Measurements from ENCODE around the gene NPTN. TPM values are rescaled to one million over a fixed set of nuclear protein-coding genes. Genes with fewer than 3 reads are reported as not detected.
"Not testable (repeated sequence)": the region's sequence is repeated elsewhere in the genome, so short reads cannot be mapped to it uniquely, and the experiment has no call there.

Gene NPTN
- polyA plus RNA-seq, 1 donor = 327 TPM

- Histone ChIP-seq H3K36me3 (ENCODE audit: control insufficient read depth, insufficient read depth, low read length) (peaks cover 42% of the 10 kb centered on the region), H3K27me3 (ENCODE audit: control insufficient read depth, insufficient read depth, low read length) (no peaks in the 10 kb centered on the region), H3K27ac (ENCODE audit: low read length) (no peak overlapping the region), H3K4me3 (ENCODE audit: low read length) (no peak overlapping the region), H3K4me1 (ENCODE audit: control insufficient read depth, insufficient read depth, low read length) (no peaks in the 10 kb centered on the region), H3K9me3 (ENCODE audit: control insufficient read depth, low read depth, low read length) (no peaks in the 10 kb centered on the region)
- WGBS (ENCODE audit: insufficient coverage, low lambda C conversion rate) = no CpG with 5 or more reads among the region's 4 CpGs
- no peak for DNase-seq
Observed at GRCh38 chr15:73555080-73555479, 78.1 kb downstream of the NPTN start.

- no peaks in the 10 kb centered on the region for H3K27me3 ChIP-seq (ENCODE audit: control insufficient read depth, insufficient read depth, low read length)
- H3K4me1 ChIP-seq (ENCODE audit: control insufficient read depth, insufficient read depth, low read length) = no peaks in the 10 kb centered on the region
- H3K4me3 ChIP-seq (ENCODE audit: low read length) = no peak overlapping the region
- H3K36me3 ChIP-seq (ENCODE audit: control insufficient read depth, insufficient read depth, low read length) = peaks cover 5% of the 10 kb centered on the region
- no peak overlapping the region for H3K27ac ChIP-seq (ENCODE audit: low read length)
- H3K9me3 ChIP-seq (ENCODE audit: control insufficient read depth, low read depth, low read length) = no peaks in the 10 kb centered on the region
- no peak for DNase-seq
Observed at GRCh38 chr15:73550190-73550589, 83.0 kb downstream of the NPTN start.

GRCh38 chr15:73548925-73549324 lies 84.3 kb downstream of the NPTN start:
- H3K36me3 ChIP-seq (ENCODE audit: control insufficient read depth, insufficient read depth, low read length) = not testable (repeated sequence)

DNA sequence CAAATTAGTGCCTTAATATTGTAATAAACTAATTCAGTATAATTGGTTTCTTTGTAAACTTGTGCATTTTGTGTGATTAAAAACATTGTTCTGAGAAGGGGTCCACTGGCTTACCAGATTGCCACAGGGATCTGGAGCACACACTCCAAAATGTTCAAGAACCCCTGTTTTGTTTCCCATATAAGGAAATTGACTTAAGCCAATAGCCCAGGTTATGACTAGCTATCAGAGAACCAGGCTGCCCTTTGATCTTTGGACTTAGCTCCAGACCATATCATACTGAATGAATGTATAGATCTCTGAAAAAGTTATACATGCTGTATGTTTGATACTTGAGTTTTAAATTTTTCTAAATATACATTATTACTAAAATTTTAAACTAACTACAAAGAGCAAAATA lies 91.7 kb downstream of the NPTN start:
- peak; percentile 20 to 77 for DNase-seq
- no peaks in the 10 kb centered on the region for H3K27me3 ChIP-seq (ENCODE audit: control insufficient read depth, insufficient read depth, low read length)
- H3K9me3 ChIP-seq (ENCODE audit: control insufficient read depth, low read depth, low read length) = no peaks in the 10 kb centered on the region
- H3K36me3 ChIP-seq (ENCODE audit: control insufficient read depth, insufficient read depth, low read length) = no peaks in the 10 kb centered on the region
- H3K4me3 ChIP-seq (ENCODE audit: low read length) = no peak overlapping the region
- H3K27ac ChIP-seq (ENCODE audit: low read length) = no peak overlapping the region
- H3K4me1 ChIP-seq (ENCODE audit: control insufficient read depth, insufficient read depth, low read length) = peaks cover 11% of the 10 kb centered on the region

More at GRCh38 chr15:73548925-73549324, 84.3 kb downstream of the NPTN start:
- H3K4me1 ChIP-seq (ENCODE audit: control insufficient read depth, insufficient read depth, low read length); DNase-seq; H3K9me3 ChIP-seq (ENCODE audit: control insufficient read depth, low read depth, low read length); H3K27me3 ChIP-seq (ENCODE audit: control insufficient read depth, insufficient read depth, low read length); H3K4me3 ChIP-seq (ENCODE audit: low read length); H3K27ac ChIP-seq (ENCODE audit: low read length): not testable (repeated sequence)
- 93% methylated on average over 3 of the region's 3 CpGs for WGBS (ENCODE audit: insufficient coverage, low lambda C conversion rate)

DNA sequence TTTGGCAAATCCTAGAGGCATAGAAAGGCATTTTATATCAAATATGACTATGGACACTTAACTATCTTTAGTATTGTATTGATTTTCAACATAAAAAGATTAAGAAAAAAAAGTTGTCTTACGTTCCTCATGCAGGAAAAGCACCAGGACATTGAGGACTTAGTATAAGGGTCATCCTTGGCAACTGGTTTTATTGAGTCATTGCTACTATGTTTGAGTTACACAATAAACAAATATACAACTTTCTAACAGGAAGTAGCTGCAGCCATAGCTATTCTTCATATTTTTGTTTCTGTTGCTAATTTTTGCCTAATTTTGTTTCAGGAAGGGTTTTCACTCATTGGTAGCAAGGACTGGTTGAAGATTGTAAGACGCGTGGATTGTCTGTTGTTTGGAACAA lies 93.0 kb downstream of the NPTN start:
- WGBS (ENCODE audit: insufficient coverage, low lambda C conversion rate) = 100% methylated on average over 2 of the region's 3 CpGs
- DNase-seq = no peak
- H3K9me3 ChIP-seq (ENCODE audit: control insufficient read depth, low read depth, low read length) = no peaks in the 10 kb centered on the region
- no peaks in the 10 kb centered on the region for H3K27me3 ChIP-seq (ENCODE audit: control insufficient read depth, insufficient read depth, low read length)
- H3K27ac ChIP-seq (ENCODE audit: low read length) = no peak overlapping the region
- H3K4me3 ChIP-seq (ENCODE audit: low read length) = no peak overlapping the region
- H3K36me3 ChIP-seq (ENCODE audit: control insufficient read depth, insufficient read depth, low read length) = no peaks in the 10 kb centered on the region
- H3K4me1 ChIP-seq (ENCODE audit: control insufficient read depth, insufficient read depth, low read length) = peaks cover 11% of the 10 kb centered on the region

- no peak overlapping the region for H3K27ac ChIP-seq (ENCODE audit: low read length)
- H3K4me3 ChIP-seq (ENCODE audit: low read length) = no peak overlapping the region
- no peaks in the 10 kb centered on the region for H3K36me3 ChIP-seq (ENCODE audit: control insufficient read depth, insufficient read depth, low read length)
- DNase-seq = peak in 1 of 2 donors; percentile 42
- H3K9me3 ChIP-seq (ENCODE audit: control insufficient read depth, low read depth, low read length) = no peaks in the 10 kb centered on the region
- 88% methylated on average over 1 of the region's 9 CpGs for WGBS (ENCODE audit: insufficient coverage, low lambda C conversion rate)
- H3K4me1 ChIP-seq (ENCODE audit: control insufficient read depth, insufficient read depth, low read length) = peaks cover 11% of the 10 kb centered on the region
- no peaks in the 10 kb centered on the region for H3K27me3 ChIP-seq (ENCODE audit: control insufficient read depth, insufficient read depth, low read length)
Observed at GRCh38 chr15:73539212-73540128, 93.7 kb downstream of the NPTN start.

GRCh38 chr15:73538563-73539211 lies 94.5 kb downstream of the NPTN start:
- no peaks in the 10 kb centered on the region for H3K9me3 ChIP-seq (ENCODE audit: control insufficient read depth, low read depth, low read length)
- WGBS (ENCODE audit: insufficient coverage, low lambda C conversion rate) = no CpG with 5 or more reads among the region's 10 CpGs
- no peaks in the 10 kb centered on the region for H3K27me3 ChIP-seq (ENCODE audit: control insufficient read depth, insufficient read depth, low read length)
- no peaks in the 10 kb centered on the region for H3K36me3 ChIP-seq (ENCODE audit: control insufficient read depth, insufficient read depth, low read length)
- DNase-seq = no peak
- H3K27ac ChIP-seq (ENCODE audit: low read length) = no peak overlapping the region
- peaks cover 11% of the 10 kb centered on the region for H3K4me1 ChIP-seq (ENCODE audit: control insufficient read depth, insufficient read depth, low read length)
- no peak overlapping the region for H3K4me3 ChIP-seq (ENCODE audit: low read length)

GRCh38 chr15:73538123-73538522 lies 95.1 kb downstream of the NPTN start:
- H3K4me1 ChIP-seq (ENCODE audit: control insufficient read depth, insufficient read depth, low read length) = peaks cover 11% of the 10 kb centered on the region
- H3K27ac ChIP-seq (ENCODE audit: low read length) = no peak overlapping the region
- no CpG with 5 or more reads among the region's 2 CpGs for WGBS (ENCODE audit: insufficient coverage, low lambda C conversion rate)
- no peaks in the 10 kb centered on the region for H3K36me3 ChIP-seq (ENCODE audit: control insufficient read depth, insufficient read depth, low read length)
- no peak overlapping the region for H3K4me3 ChIP-seq (ENCODE audit: low read length)
- DNase-seq = no peak
- H3K9me3 ChIP-seq (ENCODE audit: control insufficient read depth, low read depth, low read length) = no peaks in the 10 kb centered on the region
- H3K27me3 ChIP-seq (ENCODE audit: control insufficient read depth, insufficient read depth, low read length) = no peaks in the 10 kb centered on the region

DNA sequence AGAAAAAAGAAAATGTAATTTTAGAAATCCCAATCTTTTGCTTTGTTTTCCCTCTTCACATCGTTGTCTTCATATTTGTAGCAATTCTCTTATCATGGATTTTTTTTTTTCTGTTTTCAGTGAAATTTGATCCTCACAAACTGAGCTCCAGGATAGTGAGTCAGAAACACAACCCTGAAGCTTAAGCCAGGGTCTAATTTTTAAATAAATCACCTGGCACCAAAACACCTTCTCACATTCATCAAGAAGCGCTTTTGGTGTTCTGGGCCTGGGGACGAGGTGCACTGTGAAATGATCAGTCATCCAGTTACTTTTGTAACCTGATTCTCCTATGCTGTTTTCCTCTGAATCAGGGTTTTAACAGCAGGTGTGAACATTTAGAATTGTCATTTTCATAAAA lies 102.5 kb downstream of the NPTN start:
- Histone ChIP-seq H3K4me3 (ENCODE audit: low read length) (no peak overlapping the region), H3K36me3 (ENCODE audit: control insufficient read depth, insufficient read depth, low read length) (no peaks in the 10 kb centered on the region), H3K27ac (ENCODE audit: low read length) (no peak overlapping the region), H3K27me3 (ENCODE audit: control insufficient read depth, insufficient read depth, low read length) (no peaks in the 10 kb centered on the region), H3K4me1 (ENCODE audit: control insufficient read depth, insufficient read depth, low read length) (no peaks in the 10 kb centered on the region), H3K9me3 (ENCODE audit: control insufficient read depth, low read depth, low read length) (no peaks in the 10 kb centered on the region)
- no peak for DNase-seq
- WGBS (ENCODE audit: insufficient coverage, low lambda C conversion rate) = 14% methylated on average over 1 of the region's 3 CpGs

- Histone ChIP-seq H3K4me3 (ENCODE audit: low read length) (no peak overlapping the region), H3K9me3 (ENCODE audit: control insufficient read depth, low read depth, low read length) (no peaks in the 10 kb centered on the region), H3K36me3 (ENCODE audit: control insufficient read depth, insufficient read depth, low read length) (no peaks in the 10 kb centered on the region), H3K27me3 (ENCODE audit: control insufficient read depth, insufficient read depth, low read length) (no peaks in the 10 kb centered on the region), H3K27ac (ENCODE audit: low read length) (no peak overlapping the region), H3K4me1 (ENCODE audit: control insufficient read depth, insufficient read depth, low read length) (no peaks in the 10 kb centered on the region)
- DNase-seq = no peak
- no CpG with 5 or more reads among the region's 2 CpGs for WGBS (ENCODE audit: insufficient coverage, low lambda C conversion rate)
Observed at GRCh38 chr15:73527598-73527997, 105.6 kb downstream of the NPTN start.
